Measurements from ENCODE around the gene NRG3.

DNA sequence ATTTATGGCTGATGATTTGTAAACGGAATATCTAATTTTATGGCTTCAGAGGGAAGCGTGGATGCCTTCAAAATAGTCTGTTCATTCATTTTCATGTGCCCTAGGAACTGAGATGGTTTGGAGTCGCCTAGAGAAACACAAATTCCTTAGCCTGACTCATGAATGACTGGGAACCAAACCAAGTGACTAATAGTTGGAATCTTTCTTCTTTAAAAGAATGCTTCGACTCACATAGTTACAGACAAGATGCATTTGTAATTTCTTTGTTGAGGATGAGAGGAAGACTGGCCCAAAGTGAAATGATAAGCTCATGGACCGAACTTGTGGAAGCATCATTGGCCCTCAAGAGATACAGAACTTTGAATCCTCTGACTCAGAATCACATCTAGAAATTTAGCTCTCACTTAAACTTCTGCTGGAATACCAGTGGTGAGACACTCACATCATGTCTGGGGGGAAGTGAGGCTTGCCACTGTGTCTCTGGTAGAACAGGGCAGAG is 1107.2 kb downstream of the NRG3 start:
- no peak for TF ChIP-seq EZH2phosphoT487 (IDR thresholded peaks at IDR 0.05; ENCODE audit: borderline replicate concordance, low read length)
- TF ChIP-seq, protein P1, sequence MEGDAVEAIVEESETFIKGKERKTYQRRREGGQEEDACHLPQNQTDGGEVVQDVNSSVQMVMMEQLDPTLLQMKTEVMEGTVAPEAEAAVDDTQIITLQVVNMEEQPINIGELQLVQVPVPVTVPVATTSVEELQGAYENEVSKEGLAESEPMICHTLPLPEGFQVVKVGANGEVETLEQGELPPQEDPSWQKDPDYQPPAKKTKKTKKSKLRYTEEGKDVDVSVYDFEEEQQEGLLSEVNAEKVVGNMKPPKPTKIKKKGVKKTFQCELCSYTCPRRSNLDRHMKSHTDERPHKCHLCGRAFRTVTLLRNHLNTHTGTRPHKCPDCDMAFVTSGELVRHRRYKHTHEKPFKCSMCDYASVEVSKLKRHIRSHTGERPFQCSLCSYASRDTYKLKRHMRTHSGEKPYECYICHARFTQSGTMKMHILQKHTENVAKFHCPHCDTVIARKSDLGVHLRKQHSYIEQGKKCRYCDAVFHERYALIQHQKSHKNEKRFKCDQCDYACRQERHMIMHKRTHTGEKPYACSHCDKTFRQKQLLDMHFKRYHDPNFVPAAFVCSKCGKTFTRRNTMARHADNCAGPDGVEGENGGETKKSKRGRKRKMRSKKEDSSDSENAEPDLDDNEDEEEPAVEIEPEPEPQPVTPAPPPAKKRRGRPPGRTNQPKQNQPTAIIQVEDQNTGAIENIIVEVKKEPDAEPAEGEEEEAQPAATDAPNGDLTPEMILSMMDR (IDR thresholded peaks at IDR 0.05; ENCODE audit: low read depth, low read length, poor library complexity, severe bottlenecking), result no peak

Data from DOHH2 (cell line).